ENCODE results near the gene EXOC6.

DNA sequence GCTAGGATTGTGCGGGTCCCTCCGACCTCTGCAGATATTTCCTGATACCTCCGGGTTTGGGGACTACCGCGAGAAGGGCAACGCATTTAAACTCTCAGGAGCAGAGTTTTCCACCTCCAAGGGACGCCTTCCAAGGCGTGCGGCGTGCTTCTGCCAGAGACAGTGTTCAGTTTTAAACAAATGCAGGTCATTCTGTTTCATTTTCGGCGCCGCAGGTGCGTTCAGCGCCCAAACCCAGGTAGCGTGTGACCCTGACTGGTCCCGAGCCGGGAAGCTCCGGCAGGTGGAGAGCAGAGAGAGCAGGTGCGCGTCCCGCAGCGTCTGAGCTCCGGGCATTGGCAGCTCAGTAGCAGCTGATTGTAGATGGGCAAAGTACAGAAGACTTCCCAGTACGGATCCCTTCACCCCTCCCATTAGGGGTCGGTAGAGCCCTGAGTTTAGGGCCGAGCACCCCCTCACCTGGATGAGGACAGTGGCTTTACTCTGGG, 223.9 kb downstream of the EXOC6 start:
- TF ChIP-seq BACH2 (CRISPR knock-in tag; IDR thresholded peaks at IDR 0.05; ENCODE audit: borderline replicate concordance) (no peak), ZFP3 (CRISPR knock-in tag; IDR thresholded peaks at IDR 0.05) (no peak), ZNF565 (CRISPR knock-in tag; conservative IDR thresholded peaks at IDR 0.05; ENCODE audit: low read depth) (no peak)
- TF ChIP-seq, protein P1, sequence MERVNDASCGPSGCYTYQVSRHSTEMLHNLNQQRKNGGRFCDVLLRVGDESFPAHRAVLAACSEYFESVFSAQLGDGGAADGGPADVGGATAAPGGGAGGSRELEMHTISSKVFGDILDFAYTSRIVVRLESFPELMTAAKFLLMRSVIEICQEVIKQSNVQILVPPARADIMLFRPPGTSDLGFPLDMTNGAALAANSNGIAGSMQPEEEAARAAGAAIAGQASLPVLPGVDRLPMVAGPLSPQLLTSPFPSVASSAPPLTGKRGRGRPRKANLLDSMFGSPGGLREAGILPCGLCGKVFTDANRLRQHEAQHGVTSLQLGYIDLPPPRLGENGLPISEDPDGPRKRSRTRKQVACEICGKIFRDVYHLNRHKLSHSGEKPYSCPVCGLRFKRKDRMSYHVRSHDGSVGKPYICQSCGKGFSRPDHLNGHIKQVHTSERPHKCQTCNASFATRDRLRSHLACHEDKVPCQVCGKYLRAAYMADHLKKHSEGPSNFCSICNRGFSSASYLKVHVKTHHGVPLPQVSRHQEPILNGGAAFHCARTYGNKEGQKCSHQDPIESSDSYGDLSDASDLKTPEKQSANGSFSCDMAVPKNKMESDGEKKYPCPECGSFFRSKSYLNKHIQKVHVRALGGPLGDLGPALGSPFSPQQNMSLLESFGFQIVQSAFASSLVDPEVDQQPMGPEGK (CRISPR knock-in tag; IDR thresholded peaks at IDR 0.05; ENCODE audit: borderline replicate concordance), result no peak
- TF ChIP-seq, protein P2, sequence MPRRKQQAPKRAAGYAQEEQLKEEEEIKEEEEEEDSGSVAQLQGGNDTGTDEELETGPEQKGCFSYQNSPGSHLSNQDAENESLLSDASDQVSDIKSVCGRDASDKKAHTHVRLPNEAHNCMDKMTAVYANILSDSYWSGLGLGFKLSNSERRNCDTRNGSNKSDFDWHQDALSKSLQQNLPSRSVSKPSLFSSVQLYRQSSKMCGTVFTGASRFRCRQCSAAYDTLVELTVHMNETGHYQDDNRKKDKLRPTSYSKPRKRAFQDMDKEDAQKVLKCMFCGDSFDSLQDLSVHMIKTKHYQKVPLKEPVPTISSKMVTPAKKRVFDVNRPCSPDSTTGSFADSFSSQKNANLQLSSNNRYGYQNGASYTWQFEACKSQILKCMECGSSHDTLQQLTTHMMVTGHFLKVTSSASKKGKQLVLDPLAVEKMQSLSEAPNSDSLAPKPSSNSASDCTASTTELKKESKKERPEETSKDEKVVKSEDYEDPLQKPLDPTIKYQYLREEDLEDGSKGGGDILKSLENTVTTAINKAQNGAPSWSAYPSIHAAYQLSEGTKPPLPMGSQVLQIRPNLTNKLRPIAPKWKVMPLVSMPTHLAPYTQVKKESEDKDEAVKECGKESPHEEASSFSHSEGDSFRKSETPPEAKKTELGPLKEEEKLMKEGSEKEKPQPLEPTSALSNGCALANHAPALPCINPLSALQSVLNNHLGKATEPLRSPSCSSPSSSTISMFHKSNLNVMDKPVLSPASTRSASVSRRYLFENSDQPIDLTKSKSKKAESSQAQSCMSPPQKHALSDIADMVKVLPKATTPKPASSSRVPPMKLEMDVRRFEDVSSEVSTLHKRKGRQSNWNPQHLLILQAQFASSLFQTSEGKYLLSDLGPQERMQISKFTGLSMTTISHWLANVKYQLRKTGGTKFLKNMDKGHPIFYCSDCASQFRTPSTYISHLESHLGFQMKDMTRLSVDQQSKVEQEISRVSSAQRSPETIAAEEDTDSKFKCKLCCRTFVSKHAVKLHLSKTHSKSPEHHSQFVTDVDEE (CRISPR knock-in tag; IDR thresholded peaks at IDR 0.05), result no peak
- TF ChIP-seq, protein P3, sequence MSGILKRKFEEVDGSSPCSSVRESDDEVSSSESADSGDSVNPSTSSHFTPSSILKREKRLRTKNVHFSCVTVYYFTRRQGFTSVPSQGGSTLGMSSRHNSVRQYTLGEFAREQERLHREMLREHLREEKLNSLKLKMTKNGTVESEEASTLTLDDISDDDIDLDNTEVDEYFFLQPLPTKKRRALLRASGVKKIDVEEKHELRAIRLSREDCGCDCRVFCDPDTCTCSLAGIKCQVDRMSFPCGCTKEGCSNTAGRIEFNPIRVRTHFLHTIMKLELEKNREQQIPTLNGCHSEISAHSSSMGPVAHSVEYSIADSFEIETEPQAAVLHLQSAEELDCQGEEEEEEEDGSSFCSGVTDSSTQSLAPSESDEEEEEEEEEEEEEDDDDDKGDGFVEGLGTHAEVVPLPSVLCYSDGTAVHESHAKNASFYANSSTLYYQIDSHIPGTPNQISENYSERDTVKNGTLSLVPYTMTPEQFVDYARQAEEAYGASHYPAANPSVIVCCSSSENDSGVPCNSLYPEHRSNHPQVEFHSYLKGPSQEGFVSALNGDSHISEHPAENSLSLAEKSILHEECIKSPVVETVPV (CRISPR knock-in tag; IDR thresholded peaks at IDR 0.05), result no peak

Measured in SK-N-SH treated with all-trans-retinoic acid at 6 μM for 48 hours (cell line).